Suprapubic skin (tissue), 4 donors: Measurements from ENCODE around the gene SETD6.

Source experiments
- POLR2A ChIP-seq, 2 donors: fragments of 450-650 bp; IDR thresholded peaks; one replicate each; pipeline ENCODE4 v1.6.1; 2017; ENCODE audit warnings: antibody characterized with exemption in 2 of 2, mild to moderate bottlenecking in 2 of 2, moderate library complexity in 2 of 2
- POLR2AphosphoS5 ChIP-seq, 3 donors: sonication (generic); formaldehyde crosslinking; IDR thresholded peaks; one replicate each; pipeline ENCODE4 v1.6.1; 2017; ENCODE audit warnings: antibody characterized with exemption in 3 of 3
- TF ChIP-seq, protein P1 (sequence below), 2 donors: fragments of 200-600 bp in 1 of 2; fragments of 450-650 bp in 1 of 2; sonication (generic) in 1 of 2; IDR thresholded peaks; one replicate each; pipeline ENCODE4 v1.5.1; 2016 to 2019; ENCODE audit warnings: antibody characterized with exemption in 2 of 2, mild to moderate bottlenecking in 1 of 2, moderate library complexity in 1 of 2

DNA sequence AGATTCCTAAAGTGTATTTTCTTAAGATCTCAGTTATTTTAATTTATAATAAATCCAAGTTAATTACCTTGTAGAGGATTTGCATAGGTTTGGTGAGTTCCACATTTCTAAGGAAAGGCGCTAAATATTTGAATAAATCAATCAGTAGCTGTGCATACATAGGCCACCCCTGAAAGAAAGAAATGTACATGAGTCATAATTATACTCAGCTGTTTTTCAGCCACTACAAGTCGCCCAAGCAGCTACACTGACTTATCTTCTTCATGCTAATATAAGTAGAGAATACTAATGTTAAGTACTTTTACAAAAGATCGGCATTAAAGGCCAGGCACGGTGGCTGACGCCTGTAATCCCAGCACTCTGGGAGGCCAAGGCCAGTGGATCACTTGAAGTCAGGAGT is 14.9 kb downstream of the SETD6 start:
- TF ChIP-seq, protein P1, sequence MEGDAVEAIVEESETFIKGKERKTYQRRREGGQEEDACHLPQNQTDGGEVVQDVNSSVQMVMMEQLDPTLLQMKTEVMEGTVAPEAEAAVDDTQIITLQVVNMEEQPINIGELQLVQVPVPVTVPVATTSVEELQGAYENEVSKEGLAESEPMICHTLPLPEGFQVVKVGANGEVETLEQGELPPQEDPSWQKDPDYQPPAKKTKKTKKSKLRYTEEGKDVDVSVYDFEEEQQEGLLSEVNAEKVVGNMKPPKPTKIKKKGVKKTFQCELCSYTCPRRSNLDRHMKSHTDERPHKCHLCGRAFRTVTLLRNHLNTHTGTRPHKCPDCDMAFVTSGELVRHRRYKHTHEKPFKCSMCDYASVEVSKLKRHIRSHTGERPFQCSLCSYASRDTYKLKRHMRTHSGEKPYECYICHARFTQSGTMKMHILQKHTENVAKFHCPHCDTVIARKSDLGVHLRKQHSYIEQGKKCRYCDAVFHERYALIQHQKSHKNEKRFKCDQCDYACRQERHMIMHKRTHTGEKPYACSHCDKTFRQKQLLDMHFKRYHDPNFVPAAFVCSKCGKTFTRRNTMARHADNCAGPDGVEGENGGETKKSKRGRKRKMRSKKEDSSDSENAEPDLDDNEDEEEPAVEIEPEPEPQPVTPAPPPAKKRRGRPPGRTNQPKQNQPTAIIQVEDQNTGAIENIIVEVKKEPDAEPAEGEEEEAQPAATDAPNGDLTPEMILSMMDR (IDR thresholded peaks at IDR 0.05): no peak
- TF ChIP-seq POLR2A (IDR thresholded peaks at IDR 0.05) (no peak), POLR2AphosphoS5 (IDR thresholded peaks at IDR 0.05) (no peak)
